Testis (tissue), 3 donors: ENCODE results near the gene RMND1. TPM values are rescaled to one million over a fixed set of nuclear protein-coding genes. Genes with fewer than 3 reads are reported as not detected.

Experiments
- DNase-seq: peaks from one replicate; pipeline ENCODE4 v3.0.0-alpha.2; 2019
- H3K27ac ChIP-seq, 2 donors: fragments of 200-600 bp; sonication (generic); one replicate each; pipeline ENCODE4 v1.5.1; 2019
- H3K27me3 ChIP-seq: fragments of 200-600 bp; sonication (generic); one replicate; pipeline ENCODE4 v1.5.1; 2019
- H3K36me3 ChIP-seq: fragments of 200-600 bp; sonication (generic); one replicate; pipeline ENCODE4 v1.5.1; 2017; ENCODE audit warnings: low read depth; ENCODE audit errors: missing control alignments
- H3K4me1 ChIP-seq: fragments of 200-600 bp; sonication (generic); one replicate; pipeline ENCODE4 v1.5.1; 2019
- H3K4me3 ChIP-seq, 2 donors: fragments of 200-600 bp; sonication (generic); one replicate each; pipeline ENCODE4 v1.5.1; 2017 to 2019
- H3K9me3 ChIP-seq: fragments of 200-600 bp; sonication (generic); one replicate; pipeline ENCODE4 v1.5.1; 2017
- CTCF ChIP-seq, 3 experiments: fragments of 450-650 bp in 2 of 3; fragments of 200-600 bp in 1 of 3; sonication (generic) in 1 of 3; IDR thresholded peaks; one replicate each; pipeline ENCODE4 v1.5.1; 2016 to 2019; ENCODE audit warnings: antibody characterized with exemption in 3 of 3, mild to moderate bottlenecking in 2 of 3, moderate library complexity in 1 of 3
- POLR2A ChIP-seq: fragments of 450-650 bp; IDR thresholded peaks from one replicate; pipeline ENCODE4 v1.6.1; 2017; ENCODE audit warnings: antibody characterized with exemption, mild to moderate bottlenecking, moderate library complexity
- WGBS, 2 donors: methylation state at CpG; one replicate each; pipeline ENCODE4 v1.1.5; 2018; 5-methylcytosine and 5-hydroxymethylcytosine counted together
- intact Hi-C: fragments of 100-400 bp; cut with DNase I; formaldehyde crosslinking; loops from one replicate; pipeline ENCODE4 v1.15.1; 2023; ENCODE audit warnings: low total_unique reads
- polyA plus RNA-seq: library from polyadenylated mRNA; stranded (reverse); fragments of 350-450 nt; fragmentation: Illumina TruSeq; extraction: RNeasy Lipid Tissue Mini Kit (QIAGEN cat#74804); gene quantifications from one replicate; pipeline ENCODE4 v1.2.3, GENCODE V29; 2014; ENCODE audit warnings: low read depth, low replicate concordance; ENCODE audit not compliant: insufficient read depth
- total RNA-seq, 2 donors: library from RNA; depleted of rRNA; stranded (reverse); fragments of >200 nt; gene quantifications; one replicate each; pipeline ENCODE4 v1.2.3, GENCODE V29; 2016

RMND1 gene
- total and polyA plus RNA-seq, 3 donors from 2014 or later = 16.9 to 25.0 (median 23.8) TPM

- no peak for TF ChIP-seq CTCF (IDR thresholded peaks at IDR 0.05)
- no peak for TF ChIP-seq POLR2A
- Histone ChIP-seq H3K4me1 (no peaks in the 10 kb centered on the region), H3K4me3 (no peak overlapping the region), H3K36me3 (no peaks in the 10 kb centered on the region), H3K27ac (no peak overlapping the region), H3K9me3 (no peaks in the 10 kb centered on the region), H3K27me3 (no peaks in the 10 kb centered on the region)
- intact Hi-C loops = no loop called here
- 97% methylated on average over 8 of the region's 8 CpGs for WGBS, 2 donors
- no peak for DNase-seq
Measured at GRCh38 chr6:151413372-151414145, 38.4 kb downstream of the RMND1 start.

GRCh38 chr6:151412909-151413308 is 39.0 kb downstream of the RMND1 start:
- no peaks in the 10 kb centered on the region for H3K27me3 ChIP-seq
- no peaks in the 10 kb centered on the region for H3K4me1 ChIP-seq
- no peaks in the 10 kb centered on the region for H3K36me3 ChIP-seq
- TF ChIP-seq POLR2A (no peak), CTCF (IDR thresholded peaks at IDR 0.05) (no peak)
- DNase-seq = no peak
- H3K9me3 ChIP-seq = no peaks in the 10 kb centered on the region
- 85 to 94% methylated on average over 3 of the region's 3 CpGs for WGBS, 2 donors
- H3K27ac ChIP-seq = no peak overlapping the region
- no peak overlapping the region for H3K4me3 ChIP-seq
- intact Hi-C loops = no loop called here

GRCh38 chr6:151409679-151410078 is 42.2 kb downstream of the RMND1 start:
- Histone ChIP-seq H3K9me3 (no peaks in the 10 kb centered on the region), H3K36me3 (no peaks in the 10 kb centered on the region), H3K4me3 (no peak overlapping the region), H3K27me3 (no peaks in the 10 kb centered on the region), H3K27ac (no peak overlapping the region), H3K4me1 (peaks cover 8% of the 10 kb centered on the region)
- 94 to 97% methylated on average over 7 of the region's 7 CpGs for WGBS, 2 donors
- intact Hi-C loops = no loop called here
- TF ChIP-seq CTCF (IDR thresholded peaks at IDR 0.05) (no peak), POLR2A (no peak)
- DNase-seq = no peak

- no peaks in the 10 kb centered on the region for H3K36me3 ChIP-seq
- H3K27me3 ChIP-seq = no peaks in the 10 kb centered on the region
- H3K4me3 ChIP-seq = no peak overlapping the region
- TF ChIP-seq CTCF (IDR thresholded peaks at IDR 0.05) (no peak), POLR2A (no peak)
- H3K9me3 ChIP-seq = no peaks in the 10 kb centered on the region
- 91 to 96% methylated on average over 2 of the region's 2 CpGs for WGBS, 2 donors
- intact Hi-C loops = no loop called here
- DNase-seq = no peak
- peaks cover 8% of the 10 kb centered on the region for H3K4me1 ChIP-seq
- H3K27ac ChIP-seq = no peak overlapping the region
Measured at GRCh38 chr6:151409260-151409659, 42.7 kb downstream of the RMND1 start.

- TF ChIP-seq CTCF (IDR thresholded peaks at IDR 0.05) (no peak), POLR2A (no peak)
- Histone ChIP-seq H3K27me3 (no peaks in the 10 kb centered on the region), H3K9me3 (no peaks in the 10 kb centered on the region), H3K4me3 (no peak overlapping the region), H3K36me3 (no peaks in the 10 kb centered on the region), H3K27ac (no peak overlapping the region), H3K4me1 (peaks cover 8% of the 10 kb centered on the region)
- WGBS, 2 donors = 91 to 94% methylated on average over 2 of the region's 2 CpGs
- intact Hi-C loops = no loop called here
- no peak for DNase-seq
Measured at GRCh38 chr6:151408858-151409257, 43.1 kb downstream of the RMND1 start.
